Loucy (cell line): ENCODE measurements around the gene KDM5B.
"Not testable (repeated sequence)": the region's sequence is repeated elsewhere in the genome, so short reads cannot be mapped to it uniquely, and the experiment has no call there.

Experiments
- EZH2phosphoT487 ChIP-seq: fragments of 200-600 bp; IDR thresholded peaks from 2 replicates; pipeline ENCODE4 v1.6.1; 2018; ENCODE audit warnings: antibody characterized with exemption, mild to moderate bottlenecking, moderate library complexity, borderline replicate concordance
- TF ChIP-seq, protein P1 (sequence below): fragments of 200-600 bp; sonication (generic); conservative IDR thresholded peaks from 2 replicates; pipeline ENCODE4 v1.5.1; 2014; ENCODE audit warnings: mild to moderate bottlenecking, antibody characterized with exemption, low read length

DNA sequence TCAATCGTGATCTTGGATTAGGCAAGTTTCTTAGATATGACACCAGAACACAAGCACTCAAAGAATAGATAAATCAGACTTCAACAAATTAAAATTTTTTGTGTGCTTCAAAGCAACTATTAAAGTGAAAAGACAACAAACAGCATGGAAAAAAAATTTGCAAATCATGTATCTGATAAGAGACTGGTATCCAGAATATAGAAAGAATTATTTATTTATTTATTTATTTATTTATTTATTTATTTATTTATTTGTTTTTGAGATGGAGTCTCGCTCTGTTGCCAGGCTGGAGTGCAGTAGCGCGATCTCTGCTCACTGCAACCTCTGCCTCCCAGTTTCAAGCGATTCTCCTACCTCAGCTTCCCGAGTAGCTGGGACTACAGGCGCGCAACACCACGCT lies 21.0 kb upstream of the KDM5B start:
- TF ChIP-seq, protein P1, sequence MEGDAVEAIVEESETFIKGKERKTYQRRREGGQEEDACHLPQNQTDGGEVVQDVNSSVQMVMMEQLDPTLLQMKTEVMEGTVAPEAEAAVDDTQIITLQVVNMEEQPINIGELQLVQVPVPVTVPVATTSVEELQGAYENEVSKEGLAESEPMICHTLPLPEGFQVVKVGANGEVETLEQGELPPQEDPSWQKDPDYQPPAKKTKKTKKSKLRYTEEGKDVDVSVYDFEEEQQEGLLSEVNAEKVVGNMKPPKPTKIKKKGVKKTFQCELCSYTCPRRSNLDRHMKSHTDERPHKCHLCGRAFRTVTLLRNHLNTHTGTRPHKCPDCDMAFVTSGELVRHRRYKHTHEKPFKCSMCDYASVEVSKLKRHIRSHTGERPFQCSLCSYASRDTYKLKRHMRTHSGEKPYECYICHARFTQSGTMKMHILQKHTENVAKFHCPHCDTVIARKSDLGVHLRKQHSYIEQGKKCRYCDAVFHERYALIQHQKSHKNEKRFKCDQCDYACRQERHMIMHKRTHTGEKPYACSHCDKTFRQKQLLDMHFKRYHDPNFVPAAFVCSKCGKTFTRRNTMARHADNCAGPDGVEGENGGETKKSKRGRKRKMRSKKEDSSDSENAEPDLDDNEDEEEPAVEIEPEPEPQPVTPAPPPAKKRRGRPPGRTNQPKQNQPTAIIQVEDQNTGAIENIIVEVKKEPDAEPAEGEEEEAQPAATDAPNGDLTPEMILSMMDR: not testable (repeated sequence)
- TF ChIP-seq EZH2phosphoT487: not testable (repeated sequence)
